Neural cell (in vitro differentiated cells): Measurements from ENCODE around the gene NHERF2. TPM values are rescaled to one million over a fixed set of nuclear protein-coding genes. Genes with fewer than 3 reads are reported as not detected.
A peak's percentile ranks its signal among the peaks of the same experiment; 100 is the strongest.

ENCODE experiments used
- H2AFZ ChIP-seq: fragments of 200-600, 300-800 bp; sonication (generic), shearing (Covaris generic); 2 replicates; pipeline ENCODE4 v1.6.0; 2014; ENCODE audit warnings: low read depth, mild to moderate bottlenecking, antibody characterized with exemption, low read length, moderate library complexity
- H3F3A ChIP-seq: fragments of 200-600 bp; shearing (Covaris generic); 2 replicates; pipeline ENCODE4 v1.6.1; 2016; ENCODE audit warnings: mild to moderate bottlenecking, moderate library complexity, mixed read lengths, antibody characterized with exemption, low read length; ENCODE audit not compliant: insufficient read depth, poor library complexity, severe bottlenecking
- H3K27ac ChIP-seq: fragments of 200-600, 300-800 bp; sonication (generic), shearing (Covaris generic); 2 replicates; pipeline ENCODE4 v1.5.1; 2014; ENCODE audit warnings: mild to moderate bottlenecking, low read length, moderate library complexity
- H3K27me3 ChIP-seq: fragments of 300-800, 200-600 bp; sonication (generic), shearing (Covaris generic); 2 replicates; pipeline ENCODE4 v1.6.0; 2014; ENCODE audit warnings: mild to moderate bottlenecking, low read depth, low read length, moderate library complexity; ENCODE audit not compliant: insufficient read depth
- H3K36me3 ChIP-seq: fragments of 300-800, 200-600 bp; sonication (generic), shearing (Covaris generic); 2 replicates; pipeline ENCODE4 v1.5.1; 2014; ENCODE audit warnings: mild to moderate bottlenecking, antibody characterized with exemption, low read length, moderate library complexity; ENCODE audit not compliant: insufficient read depth
- H3K4me2 ChIP-seq: fragments of 300-800, 200-600 bp; sonication (generic), shearing (Covaris generic); 2 replicates; pipeline ENCODE4 v1.6.0; 2014; ENCODE audit warnings: mild to moderate bottlenecking, low read length
- H3K4me3 ChIP-seq: fragments of 300-800, 200-600 bp; sonication (generic), shearing (Covaris generic); 2 replicates; pipeline ENCODE4 v1.5.1; 2014; ENCODE audit warnings: mild to moderate bottlenecking, low read length, moderate library complexity
- H3K79me2 ChIP-seq: fragments of 200-600 bp; shearing (Covaris generic); replicated peaks from 2 replicates; pipeline ENCODE4 v1.6.0; 2014; ENCODE audit warnings: mild to moderate bottlenecking, low read length, moderate library complexity; ENCODE audit not compliant: insufficient read depth
- H3K9ac ChIP-seq: fragments of 300-800, 200-600 bp; sonication (generic), shearing (Covaris generic); 2 replicates; pipeline ENCODE4 v1.6.1; 2016; ENCODE audit warnings: mild to moderate bottlenecking, low read length, mixed read lengths
- H3K9me2 ChIP-seq: fragments of 200-600 bp; shearing (Covaris generic); 2 replicates; pipeline ENCODE4 v1.6.1; 2016; ENCODE audit warnings: mild to moderate bottlenecking, low read length, mixed read lengths; ENCODE audit not compliant: insufficient read depth
- H3K9me3 ChIP-seq: fragments of 200-600, 300-800 bp; sonication (generic), shearing (Covaris generic); 2 replicates; pipeline ENCODE4 v1.6.1; 2016; ENCODE audit warnings: mild to moderate bottlenecking, mixed run types, low read length, moderate library complexity, mixed read lengths
- H4K20me1 ChIP-seq: fragments of 200-600 bp; shearing (Covaris generic); 2 replicates; pipeline ENCODE4 v1.6.1; 2016; ENCODE audit warnings: mild to moderate bottlenecking, mixed run types; ENCODE audit not compliant: insufficient read depth
- CTCF ChIP-seq: fragments of 450-650 bp; IDR thresholded peaks from 2 replicates; pipeline ENCODE4 v1.5.1; 2014; ENCODE audit warnings: antibody characterized with exemption, mild to moderate bottlenecking, moderate library complexity; ENCODE audit not compliant: poor library complexity, severe bottlenecking
- EP300 ChIP-seq: fragments of 450-650 bp; conservative IDR thresholded peaks from 2 replicates; pipeline ENCODE4 v1.6.1; 2014; ENCODE audit warnings: antibody characterized with exemption, mild to moderate bottlenecking, moderate library complexity; ENCODE audit not compliant: poor library complexity, severe bottlenecking
- EZH2 ChIP-seq: fragments of 200-600, 300-800 bp; shearing (Covaris generic), sonication (generic); IDR thresholded peaks from 2 replicates; pipeline ENCODE4 v1.6.1; 2014; ENCODE audit warnings: antibody characterized with exemption, low read length, borderline replicate concordance, mild to moderate bottlenecking; ENCODE audit not compliant: insufficient read depth, poor library complexity, severe bottlenecking
- MXI1 ChIP-seq: fragments of 450-650 bp; conservative IDR thresholded peaks from 2 replicates; pipeline ENCODE4 v1.6.1; 2014; ENCODE audit warnings: antibody characterized with exemption, mild to moderate bottlenecking; ENCODE audit not compliant: poor library complexity, severe bottlenecking
- POLR2AphosphoS5 ChIP-seq: IDR thresholded peaks from 2 replicates; pipeline ENCODE4 v1.6.1; 2012
- RAD21 ChIP-seq: fragments of 450-650 bp; conservative IDR thresholded peaks from 2 replicates; pipeline ENCODE4 v1.6.1; 2014; ENCODE audit warnings: antibody characterized with exemption, mild to moderate bottlenecking, moderate library complexity
- REST ChIP-seq: IDR thresholded peaks from 2 replicates; pipeline ENCODE4 v1.6.1; 2012; ENCODE audit warnings: borderline replicate concordance
- SMC3 ChIP-seq: fragments of 450-650 bp; conservative IDR thresholded peaks from 2 replicates; pipeline ENCODE4 v1.6.1; 2014; ENCODE audit warnings: antibody characterized with exemption, mild to moderate bottlenecking, moderate library complexity; ENCODE audit not compliant: poor library complexity
- TAF1 ChIP-seq: IDR thresholded peaks from 2 replicates; pipeline ENCODE4 v1.6.1; 2012; ENCODE audit warnings: low read depth
- polyA plus RNA-seq: library from polyadenylated mRNA; depleted of rRNA; stranded (reverse); fragments of >200 nt; gene quantifications from 2 replicates; pipeline ENCODE4 v1.2.3, GENCODE V29; 2014

The NHERF2 gene
- polyA plus RNA-seq, 1 donor from 2014 or later = 3.4 TPM

GRCh38 chr16:1990101-1990350, 36.7 kb upstream of the NHERF2 start:
- TF ChIP-seq CTCF (no peak), RAD21 (no peak), REST (no peak), SMC3 (no peak), EZH2 (no peak), TAF1 (no peak), MXI1 (no peak), EP300 (no peak), POLR2AphosphoS5 (no peak)
- Histone ChIP-seq H3K4me3 (peak overlapping the region; percentile 88), H3K4me2 (no peak overlapping the region), H4K20me1 (no peaks in the 10 kb centered on the region), H3K79me2 (no peaks in the 10 kb centered on the region), H2AFZ (peak overlapping the region; percentile 33), H3K9me2 (no peaks in the 10 kb centered on the region), H3K9ac (peak overlapping the region; percentile 80), H3K27ac (no peak overlapping the region), H3K36me3 (no peaks in the 10 kb centered on the region), H3K27me3 (peaks cover 21% of the 10 kb centered on the region), H3F3A (no peaks in the 10 kb centered on the region), H3K9me3 (no peaks in the 10 kb centered on the region)

- Histone ChIP-seq H4K20me1 (no peaks in the 10 kb centered on the region), H3F3A (no peaks in the 10 kb centered on the region), H3K27me3 (peaks cover 21% of the 10 kb centered on the region), H3K36me3 (no peaks in the 10 kb centered on the region), H3K4me3 (peak overlapping the region; percentile 88), H2AFZ (peak overlapping the region; percentile 33), H3K9me2 (no peaks in the 10 kb centered on the region), H3K79me2 (no peaks in the 10 kb centered on the region), H3K4me2 (peak overlapping the region; percentile 77), H3K9ac (peak overlapping the region; percentile 80), H3K9me3 (no peaks in the 10 kb centered on the region), H3K27ac (no peak overlapping the region)
- no peak for TF ChIP-seq CTCF
- peak; percentile 14 for TF ChIP-seq TAF1
- TF ChIP-seq POLR2AphosphoS5 = no peak
- peak; percentile 33 for TF ChIP-seq REST
Observed at GRCh38 chr16:1990351-1991134, 36.2 kb upstream of the NHERF2 start.
